Effector memory CD8-positive, alpha-beta T cell (primary cell): Measurements from ENCODE around the gene NSDHL.
"Not testable (repeated sequence)": the region's sequence is repeated elsewhere in the genome, so short reads cannot be mapped to it uniquely, and the experiment has no call there.

Experiments used
- ATAC-seq: fragments of 150-1000 bp; cut with Tn5 transposase; replicated peaks from 2 replicates; pipeline ENCODE4 v1.10.0; 2021; ENCODE audit warnings: mild to moderate bottlenecking, moderate library complexity
- DNase-seq, 3 experiments: peaks; one replicate each; pipeline ENCODE4 v3.0.0; 2021
- H3K27ac Mint-ChIP-seq, 2 donors: one replicate each; pipeline ENCODE4 v1.8.0; 2022; ENCODE audit warnings: mild to moderate bottlenecking in 2 of 2, mixed read lengths in 2 of 2, moderate library complexity in 2 of 2
- H3K27me3 Mint-ChIP-seq, 2 donors: one replicate each; pipeline ENCODE4 v1.8.0; 2022; ENCODE audit warnings: mixed read lengths in 2 of 2
- H3K36me3 Mint-ChIP-seq: one replicate; pipeline ENCODE4 v1.8.0; 2022; ENCODE audit warnings: mild to moderate bottlenecking, moderate library complexity, mixed read lengths; ENCODE audit not compliant: insufficient read depth
- H3K4me1 Mint-ChIP-seq, 2 donors: one replicate each; pipeline ENCODE4 v1.8.0; 2022; ENCODE audit warnings: low read depth in 2 of 2, mixed read lengths in 2 of 2
- H3K4me3 Mint-ChIP-seq, 2 donors: one replicate each; pipeline ENCODE4 v1.8.0; 2022; ENCODE audit warnings: mild to moderate bottlenecking in 2 of 2, mixed read lengths in 2 of 2, moderate library complexity in 2 of 2
- H3K9me3 Mint-ChIP-seq, 2 donors: one replicate each; pipeline ENCODE4 v1.8.0; 2022; ENCODE audit warnings: mixed read lengths in 2 of 2

NSDHL gene

DNA sequence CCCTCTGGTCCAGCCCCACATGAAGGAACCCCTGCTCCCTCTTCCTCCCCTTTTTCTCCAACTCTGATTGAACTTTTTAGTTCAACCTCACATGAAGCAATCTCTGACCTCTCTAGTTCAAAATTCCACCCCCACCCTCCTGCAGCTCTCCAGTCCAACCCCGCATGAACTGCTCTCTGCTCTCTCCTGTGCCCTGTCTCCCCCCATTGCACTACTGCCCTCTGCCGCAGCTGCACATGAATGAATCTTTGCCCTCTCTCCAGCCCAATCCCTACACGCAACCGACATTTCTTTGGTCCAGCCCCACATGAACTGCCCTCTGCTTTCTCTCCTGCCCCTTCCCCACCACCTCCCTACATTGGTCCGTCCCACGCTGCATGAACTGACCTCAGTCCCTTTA lies 7.2 kb upstream of the NSDHL start:
- ATAC-seq (no peak), DNase-seq (no peak)
- Mint-ChIP-seq H3K27me3 (peaks cover 11 to 15% of the 10 kb centered on the region in 2 donors), H3K27ac (no peak overlapping the region), H3K4me3 (no peak overlapping the region), H3K9me3 (no peaks in the 10 kb centered on the region), H3K36me3 (no peaks in the 10 kb centered on the region), H3K4me1 (no peaks in the 10 kb centered on the region)

DNA sequence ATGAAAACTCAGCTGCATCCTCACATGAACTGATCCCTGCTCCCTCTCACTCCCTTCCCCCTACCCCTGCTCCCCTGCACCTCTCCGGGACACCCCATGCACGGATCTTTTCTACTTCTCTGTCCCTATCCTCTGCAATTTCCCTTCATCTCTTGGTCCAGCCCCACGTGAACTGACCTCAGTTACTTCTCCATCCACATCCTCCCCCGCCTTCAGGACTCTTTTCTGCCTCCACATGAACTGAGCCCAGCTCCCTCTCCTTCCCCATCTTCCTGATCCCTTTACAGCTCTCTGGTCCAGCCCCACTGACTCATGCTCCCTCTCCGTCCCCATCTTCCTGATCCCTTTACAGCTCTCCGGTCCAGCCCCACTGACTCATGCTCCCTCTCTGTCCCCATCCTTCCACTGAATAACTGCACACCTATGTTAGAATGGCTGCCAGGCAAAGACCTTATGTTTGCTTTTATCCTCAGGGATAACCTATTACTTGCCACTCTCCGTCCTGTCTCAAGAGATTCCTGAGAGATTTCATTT lies 6.0 kb upstream of the NSDHL start:
- H3K9me3 Mint-ChIP-seq: no peaks in the 10 kb centered on the region
- DNase-seq (no peak), ATAC-seq (no peak)
- H3K4me1 Mint-ChIP-seq: no peaks in the 10 kb centered on the region
- H3K27me3 Mint-ChIP-seq: peaks cover 11 to 15% of the 10 kb centered on the region in 2 donors
- H3K4me3 Mint-ChIP-seq: no peak overlapping the region
- H3K27ac Mint-ChIP-seq: no peak overlapping the region
- no peaks in the 10 kb centered on the region for H3K36me3 Mint-ChIP-seq

DNA sequence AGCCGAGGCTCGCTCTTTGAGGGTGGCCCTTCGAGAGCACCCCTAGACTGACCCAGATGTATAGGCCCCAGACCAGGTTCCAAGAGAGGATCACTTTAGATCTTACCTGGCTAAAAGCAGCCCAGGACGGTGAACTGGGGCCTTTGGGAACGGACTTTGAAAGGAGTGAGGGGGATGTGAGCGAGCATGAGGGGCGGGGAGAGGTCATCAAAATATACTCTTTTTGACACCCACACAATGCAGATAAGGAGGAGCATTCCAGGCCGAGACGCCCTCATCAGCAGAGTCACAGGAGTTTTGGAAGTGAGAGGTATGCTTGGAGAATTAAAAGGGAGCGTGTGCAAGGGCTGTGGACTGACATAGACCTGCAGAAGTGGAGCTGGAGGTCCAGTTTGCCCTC lies 528 bp downstream of the NSDHL start:
- Mint-ChIP-seq H3K27me3 (no peaks in the 10 kb centered on the region), H3K4me3 (peak overlapping the region; percentile 90), H3K4me1 (peaks cover 12 to 21% of the 10 kb centered on the region in 2 donors), H3K27ac (peak overlapping the region; percentile 97 to 98), H3K36me3 (peaks cover 7% of the 10 kb centered on the region), H3K9me3 (no peaks in the 10 kb centered on the region)
- ATAC-seq (no peak), DNase-seq (no peak)

DNA sequence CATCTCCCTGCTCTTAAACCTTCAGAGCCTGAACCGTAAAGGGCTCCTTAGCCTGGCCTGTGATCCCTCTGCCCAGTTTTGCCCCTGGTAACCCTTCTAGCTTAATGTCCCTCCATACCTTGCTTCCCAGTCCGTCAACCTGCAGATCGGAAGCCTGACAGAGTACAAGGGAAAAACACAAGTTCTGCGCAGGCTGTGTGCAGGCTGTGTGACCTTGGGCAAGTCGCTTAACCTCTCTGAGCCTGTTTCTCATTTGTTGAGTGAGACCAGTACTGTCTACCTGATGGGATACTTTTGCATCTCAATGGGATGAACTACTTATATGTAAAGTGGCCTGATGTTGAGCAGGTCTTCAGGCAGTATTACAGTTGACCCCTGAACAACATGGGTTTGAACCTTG lies 1.7 kb downstream of the NSDHL start:
- Mint-ChIP-seq H3K27me3 (no peaks in the 10 kb centered on the region), H3K4me3 (peak overlapping the region; percentile 90), H3K27ac (peak overlapping the region; percentile 75 to 78), H3K4me1 (peaks cover 12 to 21% of the 10 kb centered on the region in 2 donors), H3K36me3 (peaks cover 7% of the 10 kb centered on the region), H3K9me3 (no peaks in the 10 kb centered on the region)
- no peak for DNase-seq
- ATAC-seq: no peak

DNA sequence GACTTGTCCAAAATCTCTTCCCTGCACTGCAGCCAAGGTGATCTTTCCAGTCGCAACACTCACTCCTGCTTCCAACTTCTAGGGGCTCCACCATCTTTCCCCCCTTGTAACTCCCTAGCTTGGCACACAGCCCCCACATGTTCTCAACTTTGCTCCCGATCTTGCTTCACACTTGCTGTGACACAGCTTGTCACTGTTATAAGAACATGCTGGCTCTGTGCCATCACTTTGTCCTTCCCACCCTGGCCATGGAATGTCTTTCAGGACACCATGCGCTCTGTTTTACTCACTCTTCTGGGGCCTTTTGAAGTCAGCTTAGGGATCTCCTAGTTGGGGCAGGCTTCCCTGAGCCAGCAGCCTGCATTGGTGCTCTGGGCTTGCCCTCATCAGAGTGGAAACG lies 2.5 kb downstream of the NSDHL start:
- peak overlapping the region in 1 of 2 donors; percentile 40 for H3K4me3 Mint-ChIP-seq
- H3K27me3 Mint-ChIP-seq: no peaks in the 10 kb centered on the region
- DNase-seq (no peak), ATAC-seq (no peak)
- H3K4me1 Mint-ChIP-seq: peaks cover 18 to 25% of the 10 kb centered on the region in 2 donors
- no peaks in the 10 kb centered on the region for H3K9me3 Mint-ChIP-seq
- no peak overlapping the region for H3K27ac Mint-ChIP-seq
- H3K36me3 Mint-ChIP-seq: peaks cover 7% of the 10 kb centered on the region

DNA sequence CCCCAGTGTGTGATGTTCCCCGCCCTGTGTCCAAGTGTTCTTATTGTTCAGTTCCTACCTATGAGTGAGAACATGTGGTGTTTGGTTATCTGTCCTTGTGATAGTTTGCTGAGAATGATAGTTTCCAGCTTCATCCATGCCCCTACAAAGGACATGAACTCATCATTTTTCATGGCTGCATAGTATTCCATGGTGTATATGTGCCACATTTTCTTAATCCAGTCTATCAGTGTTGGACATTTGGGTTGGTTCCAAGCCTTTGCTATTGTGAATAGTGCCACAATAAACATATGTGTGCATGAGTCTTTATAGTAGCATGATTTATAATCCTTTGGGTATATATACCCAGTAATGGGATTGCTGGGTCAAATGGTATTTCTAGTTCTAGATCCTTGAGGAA lies 4.6 kb downstream of the NSDHL start:
- not testable (repeated sequence) for H3K9me3 Mint-ChIP-seq, H3K27ac Mint-ChIP-seq, H3K4me3 Mint-ChIP-seq, DNase-seq, H3K27me3 Mint-ChIP-seq, ATAC-seq, H3K36me3 Mint-ChIP-seq
- H3K4me1 Mint-ChIP-seq: peaks cover 24 to 26% of the 10 kb centered on the region in 2 donors

DNA sequence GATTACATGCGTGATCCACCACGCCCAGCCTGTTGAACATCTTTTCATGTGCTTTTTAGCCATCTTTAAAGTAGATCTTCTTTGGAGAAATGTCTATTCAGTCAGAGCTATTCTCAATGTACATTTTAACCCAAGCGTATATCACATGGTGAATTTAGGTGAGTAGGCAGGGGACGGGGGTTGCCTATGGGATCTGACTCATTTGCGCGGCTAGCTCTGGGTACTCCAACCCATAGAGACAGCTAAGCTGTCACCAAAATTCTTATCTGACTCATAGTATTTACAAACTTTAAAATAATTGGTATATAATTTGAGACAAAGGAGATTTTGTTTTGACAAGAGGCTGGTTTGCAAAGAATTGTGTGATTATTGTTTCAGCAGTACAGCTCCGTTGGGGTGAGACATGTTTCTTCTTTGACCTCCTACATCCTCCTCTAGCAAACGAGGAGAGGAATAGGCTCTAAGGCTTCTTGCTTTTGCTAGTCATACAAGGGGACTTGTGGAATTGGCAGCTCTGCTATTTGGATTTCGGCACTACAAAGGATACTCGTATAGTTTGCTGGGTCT lies 12.0 kb downstream of the NSDHL start:
- no peak overlapping the region for H3K27ac Mint-ChIP-seq
- H3K27me3 Mint-ChIP-seq: no peaks in the 10 kb centered on the region
- DNase-seq (no peak), ATAC-seq (no peak)
- no peaks in the 10 kb centered on the region for H3K9me3 Mint-ChIP-seq
- H3K4me1 Mint-ChIP-seq: peaks cover 7 to 17% of the 10 kb centered on the region in 2 donors
- H3K4me3 Mint-ChIP-seq: no peak overlapping the region
- no peaks in the 10 kb centered on the region for H3K36me3 Mint-ChIP-seq

DNA sequence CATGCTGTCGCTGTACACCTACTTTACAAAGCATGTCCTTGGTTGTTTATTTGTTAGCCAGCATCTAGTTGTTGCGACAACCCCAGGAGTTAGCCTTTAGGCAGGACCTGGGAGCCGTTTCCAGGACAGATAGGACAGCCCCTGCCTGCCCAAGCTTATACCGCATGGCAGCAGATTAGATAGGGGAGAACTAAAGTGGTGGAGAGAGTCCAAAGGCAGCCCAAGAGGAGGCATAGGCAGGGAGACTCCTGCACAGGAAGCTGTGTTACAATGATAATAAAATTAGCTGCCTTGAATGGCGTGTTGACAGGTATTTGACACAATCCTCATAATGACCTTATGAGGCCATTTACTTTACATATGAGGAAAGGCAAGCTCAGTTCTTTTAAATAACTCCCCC lies 13.0 kb downstream of the NSDHL start:
- Mint-ChIP-seq H3K9me3 (no peaks in the 10 kb centered on the region), H3K36me3 (no peaks in the 10 kb centered on the region), H3K27me3 (no peaks in the 10 kb centered on the region), H3K4me3 (no peak overlapping the region), H3K27ac (no peak overlapping the region), H3K4me1 (peaks cover 0 to 8% of the 10 kb centered on the region in 2 donors)
- ATAC-seq: no peak
- no peak for DNase-seq

DNA sequence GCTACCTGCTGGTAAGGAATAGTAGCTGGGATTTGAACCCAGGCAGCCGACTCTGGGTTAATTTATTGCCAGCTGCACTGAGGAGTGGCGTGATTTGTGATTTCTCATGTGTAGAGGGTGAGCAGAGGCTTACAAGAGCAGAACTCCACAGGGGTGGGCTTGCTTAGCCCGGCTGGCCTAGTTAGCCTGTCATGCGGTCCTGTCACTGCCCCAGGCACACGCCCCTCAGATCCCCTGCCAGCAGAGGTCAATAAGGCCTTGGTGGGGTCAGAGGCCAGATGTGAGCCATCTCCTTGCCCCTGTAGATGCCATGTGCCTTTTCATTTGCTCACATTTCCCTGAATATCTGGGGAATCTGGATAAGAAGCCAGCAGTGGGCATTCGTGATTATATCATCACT lies 13.4 kb downstream of the NSDHL start:
- Mint-ChIP-seq H3K36me3 (no peaks in the 10 kb centered on the region), H3K4me1 (peaks cover 0 to 8% of the 10 kb centered on the region in 2 donors), H3K27ac (no peak overlapping the region), H3K9me3 (no peaks in the 10 kb centered on the region), H3K27me3 (no peaks in the 10 kb centered on the region), H3K4me3 (no peak overlapping the region)
- DNase-seq: no peak
- no peak for ATAC-seq

DNA sequence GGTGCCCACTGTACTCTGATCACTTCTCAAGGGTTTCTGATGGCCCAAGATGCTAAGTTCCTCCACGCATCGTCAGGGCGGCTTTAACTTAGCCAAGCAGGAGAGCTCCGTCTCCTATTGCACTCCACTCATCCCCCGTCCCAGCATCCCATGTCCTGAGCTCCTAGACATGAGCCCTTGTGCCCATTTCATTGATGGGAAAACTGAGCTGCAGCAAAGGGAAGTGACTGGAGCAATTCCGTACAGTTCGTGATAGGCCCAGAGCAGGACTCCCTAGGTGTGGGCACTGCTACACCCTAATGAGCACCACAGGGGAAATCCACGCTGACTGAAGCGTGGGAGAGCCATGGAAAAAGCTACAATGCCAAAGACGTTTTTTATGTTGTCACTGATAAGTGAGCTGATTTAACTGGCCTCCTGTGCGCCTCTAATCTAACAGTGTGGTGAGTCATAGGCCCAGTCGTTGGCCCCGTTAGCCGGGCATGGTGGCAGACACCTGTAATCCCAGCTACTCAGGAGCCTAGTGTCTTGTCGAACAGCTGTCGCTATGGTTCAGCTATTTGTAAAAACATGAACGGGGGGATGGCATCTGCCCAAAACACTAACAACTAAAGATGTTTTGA lies 14.9 kb downstream of the NSDHL start:
- no peak overlapping the region for H3K4me3 Mint-ChIP-seq
- H3K36me3 Mint-ChIP-seq: peaks cover 4% of the 10 kb centered on the region
- no peaks in the 10 kb centered on the region for H3K27me3 Mint-ChIP-seq
- H3K27ac Mint-ChIP-seq: no peak overlapping the region
- H3K9me3 Mint-ChIP-seq: no peaks in the 10 kb centered on the region
- peaks cover 0 to 4% of the 10 kb centered on the region in 2 donors for H3K4me1 Mint-ChIP-seq
- ATAC-seq (no peak), DNase-seq (no peak)

DNA sequence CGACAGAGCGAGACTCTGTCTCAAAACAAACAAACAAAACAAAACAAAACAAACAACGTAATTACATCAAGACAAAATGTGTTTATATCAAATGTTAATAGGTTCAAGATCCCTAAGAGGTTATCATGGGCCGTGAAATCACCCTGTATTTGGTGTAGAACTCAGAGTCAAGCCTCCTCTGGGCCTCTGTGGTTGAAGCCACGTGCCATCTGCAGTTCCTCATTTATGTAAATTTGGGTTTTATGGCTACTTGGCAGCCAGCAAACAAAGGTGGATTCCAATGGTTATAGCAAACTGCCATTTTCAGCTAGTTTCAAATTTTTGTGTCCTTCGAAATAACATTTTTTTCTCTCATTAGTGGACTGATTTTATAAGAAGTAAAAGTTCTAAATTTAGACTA lies 16.4 kb downstream of the NSDHL start:
- DNase-seq (no peak), ATAC-seq (no peak)
- no peak overlapping the region for H3K4me3 Mint-ChIP-seq
- peaks cover 7% of the 10 kb centered on the region for H3K36me3 Mint-ChIP-seq
- no peaks in the 10 kb centered on the region for H3K9me3 Mint-ChIP-seq
- peaks cover 1 to 3% of the 10 kb centered on the region in 2 donors for H3K4me1 Mint-ChIP-seq
- H3K27me3 Mint-ChIP-seq: no peaks in the 10 kb centered on the region
- H3K27ac Mint-ChIP-seq: no peak overlapping the region

DNA sequence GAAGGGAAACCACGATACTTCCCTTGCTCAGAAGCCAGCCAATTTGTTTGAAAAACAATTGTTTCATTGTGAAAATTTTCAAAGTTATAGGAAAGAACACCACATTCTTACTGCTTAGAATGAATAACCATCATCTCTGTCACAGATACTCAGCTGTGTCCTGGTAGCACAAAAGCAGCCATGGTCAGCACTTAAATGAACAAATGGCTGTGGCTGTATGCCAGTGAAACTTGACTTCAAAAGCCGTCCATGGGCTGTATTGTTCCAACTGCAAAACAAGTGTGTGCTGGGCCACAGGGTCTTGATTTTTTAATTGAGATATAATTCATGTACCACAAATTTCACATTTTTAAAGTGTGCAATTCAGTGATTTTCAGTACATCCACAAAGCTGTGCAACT lies 19.6 kb downstream of the NSDHL start:
- ATAC-seq (no peak), DNase-seq (no peak)
- peaks cover 16% of the 10 kb centered on the region for H3K36me3 Mint-ChIP-seq
- no peak overlapping the region for H3K4me3 Mint-ChIP-seq
- peaks cover 0 to 3% of the 10 kb centered on the region in 2 donors for H3K4me1 Mint-ChIP-seq
- H3K27me3 Mint-ChIP-seq: no peaks in the 10 kb centered on the region
- no peak overlapping the region for H3K27ac Mint-ChIP-seq
- no peaks in the 10 kb centered on the region for H3K9me3 Mint-ChIP-seq

DNA sequence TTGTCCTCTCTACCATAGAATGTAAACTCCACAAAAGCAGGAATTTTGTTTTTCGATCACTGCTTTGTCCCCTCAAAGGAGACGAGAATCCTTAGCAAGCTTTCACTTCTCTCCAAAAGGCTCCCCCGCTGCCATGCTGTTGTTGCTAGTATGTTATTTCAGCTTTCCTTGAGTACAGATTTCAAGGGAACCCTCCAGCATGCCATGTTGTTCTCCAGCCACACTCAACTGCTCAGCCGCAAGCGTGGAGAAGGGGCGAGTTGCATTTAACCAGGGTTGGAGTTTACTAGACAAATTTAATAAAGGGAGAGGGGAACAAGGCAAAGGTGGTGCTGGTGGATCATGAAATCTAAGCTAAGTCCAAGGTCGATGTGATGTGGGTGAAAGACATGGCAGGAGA lies 23.1 kb downstream of the NSDHL start:
- H3K27ac Mint-ChIP-seq: no peak overlapping the region
- no peak overlapping the region for H3K4me3 Mint-ChIP-seq
- H3K9me3 Mint-ChIP-seq: no peaks in the 10 kb centered on the region
- DNase-seq: no peak
- peaks cover 0 to 3% of the 10 kb centered on the region in 2 donors for H3K4me1 Mint-ChIP-seq
- peaks cover 16% of the 10 kb centered on the region for H3K36me3 Mint-ChIP-seq
- ATAC-seq: no peak
- no peaks in the 10 kb centered on the region for H3K27me3 Mint-ChIP-seq

DNA sequence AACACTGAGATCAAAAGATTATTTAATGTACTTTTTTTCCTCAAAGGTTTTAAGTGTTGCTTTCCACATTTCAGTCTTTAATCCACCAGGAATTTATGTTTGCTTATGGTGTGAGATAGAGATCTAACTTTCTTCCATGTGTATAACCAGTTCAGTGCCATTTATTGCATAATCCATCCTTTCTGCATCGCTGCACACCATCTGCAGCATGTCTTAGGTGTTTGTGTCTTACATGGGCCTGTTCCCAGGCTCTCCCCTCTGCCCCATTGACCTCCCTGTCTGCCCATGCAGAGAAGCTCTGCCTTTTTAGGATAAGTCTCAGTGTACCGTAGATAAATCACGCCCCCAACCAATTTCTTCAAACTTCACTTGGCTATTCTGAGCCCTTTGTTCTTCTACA lies 30.3 kb downstream of the NSDHL start:
- Mint-ChIP-seq H3K27me3 (no peaks in the 10 kb centered on the region), H3K4me3 (no peak overlapping the region), H3K9me3 (no peaks in the 10 kb centered on the region), H3K27ac (peak overlapping the region in 1 of 2 donors; percentile 60), H3K4me1 (no peaks in the 10 kb centered on the region), H3K36me3 (peaks cover 30% of the 10 kb centered on the region)
- DNase-seq (no peak), ATAC-seq (no peak)
